Panc1 (cell line): ENCODE measurements around the gene CREB3L2. TPM values are rescaled to one million over a fixed set of nuclear protein-coding genes. Genes with fewer than 3 reads are reported as not detected.

Experiments used
- ATAC-seq: fragments of 200-7000 bp; cut with Tn5 transposase; 2 replicates; pipeline ENCODE4 v1.9.1; 2020; ENCODE audit warnings: mild to moderate bottlenecking, moderate library complexity
- BruUV-seq: library from RNA; stranded (reverse); fragments of 400-500 nt; replicated peaks from 2 replicates; lab custom pipeline; 2021; lab: Mats Ljungman, UMichigan
- CTCF ChIA-PET: fragments of 300-600 bp; sonication (Branson Sonifier 250); formaldehyde crosslinking; loops from one replicate; lab custom pipeline; 2022; ENCODE audit warnings: antibody characterized with exemption; lab: Charles Lee
- POLR2A ChIA-PET: fragments of 300-600 bp; sonication (Branson Sonifier 250); formaldehyde crosslinking; loops from one replicate; lab custom pipeline; 2022; ENCODE audit warnings: antibody characterized with exemption; lab: Charles Lee
- DNase-seq: peaks from one replicate; pipeline ENCODE4 v3.0.0-alpha.2; 2010; ENCODE audit warnings: low read depth, low spot score
- H3K27ac ChIP-seq: 2 replicates; pipeline ENCODE4 v1.5.1; 2011; ENCODE audit warnings: mild to moderate bottlenecking, low read length, inconsistent platforms
- H3K27me3 ChIP-seq: fragments of 200-500 bp; sonication (Bioruptor generic); 2 replicates; pipeline ENCODE4 v1.6.0; 2014; ENCODE audit warnings: low read length, inconsistent platforms; ENCODE audit not compliant: control insufficient read depth, insufficient read depth
- H3K36me3 ChIP-seq: fragments of 200-500 bp; sonication (Bioruptor generic); 2 replicates; pipeline ENCODE4 v1.5.1; 2014; ENCODE audit warnings: inconsistent platforms, mild to moderate bottlenecking, low read length, moderate library complexity; ENCODE audit not compliant: control insufficient read depth, insufficient read depth
- H3K4me1 ChIP-seq: 2 replicates; pipeline ENCODE4 v1.5.1; 2011; ENCODE audit warnings: inconsistent platforms, mild to moderate bottlenecking, low read length, moderate library complexity; ENCODE audit not compliant: control insufficient read depth, insufficient read depth
- H3K4me3 ChIP-seq, 2 experiments: 2 replicates each; pipeline ENCODE4 v1.5.1; 2011 to 2012; ENCODE audit warnings: low read depth in 2 of 2, low read length in 2 of 2, mild to moderate bottlenecking in 2 of 2, inconsistent platforms in 1 of 2, moderate library complexity in 1 of 2
- H3K9me3 ChIP-seq: fragments of 200-500 bp; sonication (Bioruptor generic); 2 replicates; pipeline ENCODE4 v1.5.1; 2014; ENCODE audit warnings: low read depth, mild to moderate bottlenecking, inconsistent platforms, low read length, moderate library complexity; ENCODE audit not compliant: control insufficient read depth, insufficient read depth
- POLR2AphosphoS5 ChIP-seq: IDR thresholded peaks from 2 replicates; pipeline ENCODE4 v1.6.1; 2012; ENCODE audit warnings: mild to moderate bottlenecking, low read depth, low read length, moderate library complexity
- SIN3A ChIP-seq: IDR thresholded peaks from 2 replicates; pipeline ENCODE4 v1.6.1; 2012; ENCODE audit warnings: low read depth, mild to moderate bottlenecking, low read length, moderate library complexity, borderline replicate concordance; ENCODE audit not compliant: insufficient read depth
- TCF7L2 ChIP-seq: IDR thresholded peaks from 2 replicates; pipeline ENCODE4 v1.6.1; 2011; ENCODE audit warnings: mild to moderate bottlenecking, low read depth, low read length, inconsistent platforms
- in situ Hi-C: cut with HindIII; loops from 2 replicates; pipeline ENCODE4 v1.10.0; 2016; ENCODE audit warnings: low sequenced_read_pairs, low pct_unique_long_range_greater_than_20kb
- intact Hi-C: fragments of 100-400 bp; cut with micrococcal nuclease; formaldehyde crosslinking; loops from one replicate; pipeline ENCODE4 v1.10.0; 2022; ENCODE audit not compliant: unreplicated experiment
- total RNA-seq: library from RNA; stranded (reverse); gene quantifications from one replicate; pipeline ENCODE4 v1.2.1, GENCODE V29; 2021; ENCODE audit not compliant: unreplicated experiment
- TF ChIP-seq, protein P1 (sequence below): fragments of 450-650 bp; IDR thresholded peaks from 2 replicates; pipeline ENCODE4 v1.5.1; 2017; ENCODE audit warnings: mild to moderate bottlenecking
- TF ChIP-seq, protein P2 (sequence below), 2 experiments: IDR thresholded peaks; 2 replicates each; pipeline ENCODE4 v1.6.1; 2011 to 2012; ENCODE audit warnings: low read depth in 2 of 2, control low read depth in 1 of 2, low read length in 1 of 2, mild to moderate bottlenecking in 1 of 2, moderate library complexity in 1 of 2; ENCODE audit not compliant: insufficient read depth in 1 of 2

CREB3L2 gene
- total RNA-seq, 1 experiment from 2014 or later, result 22.7 TPM

GRCh38 chr7:137895301-137896221 lies 106.3 kb downstream of the CREB3L2 start:
- TF ChIP-seq, protein P1, sequence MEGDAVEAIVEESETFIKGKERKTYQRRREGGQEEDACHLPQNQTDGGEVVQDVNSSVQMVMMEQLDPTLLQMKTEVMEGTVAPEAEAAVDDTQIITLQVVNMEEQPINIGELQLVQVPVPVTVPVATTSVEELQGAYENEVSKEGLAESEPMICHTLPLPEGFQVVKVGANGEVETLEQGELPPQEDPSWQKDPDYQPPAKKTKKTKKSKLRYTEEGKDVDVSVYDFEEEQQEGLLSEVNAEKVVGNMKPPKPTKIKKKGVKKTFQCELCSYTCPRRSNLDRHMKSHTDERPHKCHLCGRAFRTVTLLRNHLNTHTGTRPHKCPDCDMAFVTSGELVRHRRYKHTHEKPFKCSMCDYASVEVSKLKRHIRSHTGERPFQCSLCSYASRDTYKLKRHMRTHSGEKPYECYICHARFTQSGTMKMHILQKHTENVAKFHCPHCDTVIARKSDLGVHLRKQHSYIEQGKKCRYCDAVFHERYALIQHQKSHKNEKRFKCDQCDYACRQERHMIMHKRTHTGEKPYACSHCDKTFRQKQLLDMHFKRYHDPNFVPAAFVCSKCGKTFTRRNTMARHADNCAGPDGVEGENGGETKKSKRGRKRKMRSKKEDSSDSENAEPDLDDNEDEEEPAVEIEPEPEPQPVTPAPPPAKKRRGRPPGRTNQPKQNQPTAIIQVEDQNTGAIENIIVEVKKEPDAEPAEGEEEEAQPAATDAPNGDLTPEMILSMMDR, result no peak
- TF ChIP-seq SIN3A, result no peak
- TF ChIP-seq, protein P2, sequence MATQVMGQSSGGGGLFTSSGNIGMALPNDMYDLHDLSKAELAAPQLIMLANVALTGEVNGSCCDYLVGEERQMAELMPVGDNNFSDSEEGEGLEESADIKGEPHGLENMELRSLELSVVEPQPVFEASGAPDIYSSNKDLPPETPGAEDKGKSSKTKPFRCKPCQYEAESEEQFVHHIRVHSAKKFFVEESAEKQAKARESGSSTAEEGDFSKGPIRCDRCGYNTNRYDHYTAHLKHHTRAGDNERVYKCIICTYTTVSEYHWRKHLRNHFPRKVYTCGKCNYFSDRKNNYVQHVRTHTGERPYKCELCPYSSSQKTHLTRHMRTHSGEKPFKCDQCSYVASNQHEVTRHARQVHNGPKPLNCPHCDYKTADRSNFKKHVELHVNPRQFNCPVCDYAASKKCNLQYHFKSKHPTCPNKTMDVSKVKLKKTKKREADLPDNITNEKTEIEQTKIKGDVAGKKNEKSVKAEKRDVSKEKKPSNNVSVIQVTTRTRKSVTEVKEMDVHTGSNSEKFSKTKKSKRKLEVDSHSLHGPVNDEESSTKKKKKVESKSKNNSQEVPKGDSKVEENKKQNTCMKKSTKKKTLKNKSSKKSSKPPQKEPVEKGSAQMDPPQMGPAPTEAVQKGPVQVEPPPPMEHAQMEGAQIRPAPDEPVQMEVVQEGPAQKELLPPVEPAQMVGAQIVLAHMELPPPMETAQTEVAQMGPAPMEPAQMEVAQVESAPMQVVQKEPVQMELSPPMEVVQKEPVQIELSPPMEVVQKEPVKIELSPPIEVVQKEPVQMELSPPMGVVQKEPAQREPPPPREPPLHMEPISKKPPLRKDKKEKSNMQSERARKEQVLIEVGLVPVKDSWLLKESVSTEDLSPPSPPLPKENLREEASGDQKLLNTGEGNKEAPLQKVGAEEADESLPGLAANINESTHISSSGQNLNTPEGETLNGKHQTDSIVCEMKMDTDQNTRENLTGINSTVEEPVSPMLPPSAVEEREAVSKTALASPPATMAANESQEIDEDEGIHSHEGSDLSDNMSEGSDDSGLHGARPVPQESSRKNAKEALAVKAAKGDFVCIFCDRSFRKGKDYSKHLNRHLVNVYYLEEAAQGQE (IDR thresholded peaks at IDR 0.05; ENCODE audit: insufficient read depth in 1 of 2, low read depth in 2 of 2, low read length in 1 of 2), result no peak
- no peak for TF ChIP-seq POLR2AphosphoS5
- no peak for TF ChIP-seq TCF7L2
- intact Hi-C loops (no loop called here), in situ Hi-C loops (no loop called here)
- no peaks in the 10 kb centered on the region for H3K9me3 ChIP-seq
- no peaks in the 10 kb centered on the region for H3K27me3 ChIP-seq
- H3K4me3 ChIP-seq, result no peak overlapping the region
- H3K36me3 ChIP-seq, result no peaks in the 10 kb centered on the region
- DNase-seq (no peak), ATAC-seq (no peak)
- ChIA-PET POLR2A (no interaction called here), CTCF (no interaction called here)
- peaks cover 5% of the 10 kb centered on the region; the same call in 1 of the 2 replicates for H3K4me1 ChIP-seq
- BruUV-seq, result no TSS peak
- H3K27ac ChIP-seq, result no peak overlapping the region

DNA sequence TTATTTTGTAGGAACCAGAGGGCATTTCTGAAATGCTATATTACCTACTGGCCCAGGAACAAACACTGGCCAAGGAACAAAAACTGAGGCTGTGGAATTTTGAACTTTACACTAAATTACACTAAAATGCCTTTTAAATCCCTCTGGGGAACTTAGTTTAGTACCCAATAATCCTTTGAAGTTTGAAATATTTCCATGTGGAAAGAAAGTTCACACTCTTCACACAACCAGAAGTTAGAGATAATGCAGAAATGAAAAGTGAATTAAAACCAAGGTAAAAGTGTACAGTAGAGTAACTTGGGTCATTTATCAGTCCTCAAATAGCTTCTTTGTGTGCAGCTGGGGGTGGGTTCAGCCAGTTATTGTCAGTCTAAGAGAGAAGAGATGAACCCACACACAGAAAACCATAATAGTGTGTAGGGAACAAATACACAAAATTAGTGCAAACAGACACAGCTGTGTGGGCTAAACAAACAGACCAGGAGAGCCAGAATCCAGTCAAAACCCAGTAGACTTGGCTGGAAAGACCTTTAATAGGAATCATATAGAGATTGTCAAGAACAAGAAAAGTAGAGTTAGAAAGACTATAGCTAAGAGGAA lies 108.6 kb downstream of the CREB3L2 start:
- ATAC-seq, result no peak
- H3K36me3 ChIP-seq, result no peaks in the 10 kb centered on the region
- POLR2A ChIA-PET, result interaction anchor here (0.6 kb wide), 1 partner anchor 294 kb away, joined by 3 read pairs; no protein-coding TSS in a partner anchor

More for the DNA sequence above, 108.6 kb downstream of the CREB3L2 start:
- Histone ChIP-seq H3K9me3 (no peaks in the 10 kb centered on the region), H3K4me3 (no peak overlapping the region), H3K27ac (no peak overlapping the region), H3K27me3 (no peaks in the 10 kb centered on the region), H3K4me1 (no peaks in the 10 kb centered on the region)
- CTCF ChIA-PET, result no interaction called here
- no peak for DNase-seq
- intact Hi-C loops (no loop called here), in situ Hi-C loops (no loop called here)
- TF ChIP-seq TCF7L2 (no peak), SIN3A (no peak), POLR2AphosphoS5 (no peak)
- TF ChIP-seq, protein P2 (IDR thresholded peaks at IDR 0.05; ENCODE audit: insufficient read depth in 1 of 2, low read depth in 2 of 2, low read length in 1 of 2), result no peak
- TF ChIP-seq, protein P1, result no peak
- no TSS peak for BruUV-seq
